Dedifferentiated amniotic fluid mesenchymal stem cell (primary cell): ENCODE data around the gene DMBT1.

Source experiments
- DNase-seq: peaks from one replicate; pipeline ENCODE4 v3.0.0-alpha.2; 2016; ENCODE audit errors: extremely low spot score

The DMBT1 gene

DNA sequence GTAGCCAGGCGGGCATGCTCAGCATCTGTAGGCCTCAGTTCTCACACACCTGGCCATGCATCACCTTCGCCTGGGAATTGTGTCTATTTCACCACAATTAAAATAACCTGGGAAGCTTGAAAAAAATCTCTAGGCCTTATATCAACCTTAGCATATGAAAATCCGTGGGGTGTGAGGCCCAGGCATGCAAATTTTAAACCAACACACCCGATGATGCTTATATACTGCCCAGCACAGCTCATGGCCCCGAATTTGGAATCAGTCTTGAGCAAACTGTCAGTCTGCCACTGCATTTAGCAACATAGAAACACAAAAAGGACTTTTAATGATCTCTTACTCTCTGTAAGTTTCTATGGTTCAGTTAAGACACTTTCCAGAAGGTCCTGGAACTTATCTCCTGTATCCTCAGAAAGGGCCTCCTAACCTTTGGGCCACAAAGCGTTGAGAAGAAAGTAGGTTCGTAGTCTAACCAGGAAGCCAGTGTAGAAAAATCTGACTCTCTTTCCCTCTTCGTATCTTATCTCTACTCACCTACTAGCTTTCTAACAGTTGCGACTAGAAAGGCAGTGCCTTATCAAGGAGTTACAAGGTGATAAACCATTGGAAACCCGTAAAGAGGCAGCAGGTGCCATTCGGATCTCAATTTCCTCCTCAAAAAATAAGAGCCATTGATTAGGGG lies 12.0 kb upstream of the DMBT1 start:
- DNase-seq = no peak

- no peak for DNase-seq
Observed at GRCh38 chr10:122549636-122550035, 10.9 kb upstream of the DMBT1 start.

- DNase-seq = no peak
Observed at GRCh38 chr10:122550427-122550826, 10.1 kb upstream of the DMBT1 start.

DNA sequence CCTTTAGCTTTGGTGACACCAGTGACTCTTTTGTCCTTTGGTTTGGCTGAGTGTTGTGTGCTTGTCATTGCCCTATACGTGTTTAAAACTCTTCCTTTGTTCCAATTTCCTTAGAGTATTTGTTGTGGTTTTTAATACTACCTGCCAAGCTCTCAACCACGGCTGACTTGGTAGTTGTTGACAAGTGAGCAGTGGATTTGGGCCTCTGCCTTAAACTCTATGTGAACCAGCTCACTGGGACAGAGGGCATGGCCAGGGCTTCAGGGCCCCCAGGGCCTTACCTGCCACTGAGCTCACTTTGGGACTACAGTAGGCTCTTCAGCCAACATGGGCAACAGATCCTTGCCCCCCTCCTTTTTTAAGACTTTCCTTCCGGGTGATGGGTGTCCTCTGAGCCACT lies 9.6 kb upstream of the DMBT1 start:
- DNase-seq = no peak

DNA sequence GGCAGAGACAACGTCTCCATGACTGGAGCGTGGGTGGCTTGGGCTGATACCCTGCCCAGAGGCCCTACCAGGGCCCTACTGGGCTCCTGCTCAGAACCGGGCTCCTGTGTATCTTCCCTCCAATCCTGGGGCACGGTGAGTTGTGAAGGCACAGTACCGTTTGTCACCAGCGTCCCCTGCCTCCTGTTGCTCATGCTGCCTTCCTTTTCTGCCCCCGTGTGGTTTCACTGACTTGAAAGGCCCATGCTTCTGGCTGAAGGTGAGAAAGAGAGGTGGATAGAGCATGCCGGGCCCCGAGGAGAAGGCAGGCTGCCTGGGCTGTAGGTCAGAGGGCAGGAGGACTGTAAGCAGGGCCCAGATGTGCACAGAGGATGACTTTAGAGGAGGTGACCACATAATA lies 9.1 kb upstream of the DMBT1 start:
- DNase-seq = no peak

DNA sequence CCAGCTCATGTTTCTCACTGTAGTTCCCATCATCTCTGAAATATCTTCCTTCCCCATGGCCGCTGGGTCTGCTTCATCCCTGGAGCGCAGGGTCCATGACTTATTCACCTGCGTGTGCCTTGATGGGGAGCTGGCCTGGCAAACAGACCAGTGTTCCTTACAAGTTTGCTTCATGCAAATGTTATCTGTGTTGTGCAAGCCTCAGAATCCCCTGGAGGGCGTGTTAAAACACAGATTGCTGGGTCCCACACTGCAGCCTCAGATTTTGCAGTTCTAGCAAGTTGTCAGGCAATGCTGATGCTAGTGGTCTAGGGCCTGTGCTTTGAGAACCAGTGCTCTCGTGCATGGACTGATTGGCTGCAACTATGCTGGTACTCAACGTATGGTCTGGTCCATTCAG lies 7.2 kb upstream of the DMBT1 start:
- no peak for DNase-seq

- DNase-seq = no peak
Observed at GRCh38 chr10:122554131-122555036, 6.2 kb upstream of the DMBT1 start.

DNA sequence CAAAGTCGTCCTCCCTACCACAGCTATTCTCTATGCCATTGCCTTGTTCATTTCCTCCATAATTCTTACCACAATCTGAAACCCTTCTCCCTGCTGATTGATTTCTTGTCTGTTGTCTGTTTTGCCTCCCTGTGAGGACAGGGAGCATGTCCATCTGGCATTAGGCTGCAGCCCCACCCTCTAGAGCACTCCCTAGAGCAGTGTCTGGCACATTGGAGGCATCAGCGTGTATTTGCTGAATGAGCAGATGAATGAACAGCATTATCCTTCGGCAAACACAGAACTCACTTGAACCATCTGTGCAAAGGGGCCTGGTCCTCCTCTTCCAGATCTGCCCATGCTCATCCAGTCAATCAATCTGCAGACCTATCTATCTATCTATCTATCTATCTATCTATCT lies 5.1 kb upstream of the DMBT1 start:
- DNase-seq = no peak

- no peak for DNase-seq
Observed at GRCh38 chr10:122557516-122557915, 3.0 kb upstream of the DMBT1 start.

DNA sequence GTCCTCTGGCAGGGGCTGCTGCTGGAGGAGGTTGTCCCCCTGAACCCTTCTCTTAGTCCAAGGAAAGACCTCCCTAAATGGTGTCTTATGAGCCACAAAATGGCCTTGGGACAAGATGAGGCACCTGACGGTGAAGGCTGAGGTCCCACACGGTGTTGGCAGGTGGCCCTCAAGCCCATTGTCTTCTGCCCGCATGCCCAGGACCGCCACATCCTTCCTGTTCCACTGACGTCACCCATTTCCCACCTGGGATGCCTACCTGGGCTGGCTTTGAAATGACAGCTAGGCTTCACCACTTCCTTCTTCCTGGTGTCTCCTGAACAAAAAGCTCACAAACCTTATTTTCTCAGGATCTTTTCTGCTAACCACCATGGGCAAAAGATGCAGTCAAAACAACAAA lies 2.1 kb upstream of the DMBT1 start:
- no peak for DNase-seq

GRCh38 chr10:122559228-122559627 lies 1.3 kb upstream of the DMBT1 start:
- no peak for DNase-seq

DNA sequence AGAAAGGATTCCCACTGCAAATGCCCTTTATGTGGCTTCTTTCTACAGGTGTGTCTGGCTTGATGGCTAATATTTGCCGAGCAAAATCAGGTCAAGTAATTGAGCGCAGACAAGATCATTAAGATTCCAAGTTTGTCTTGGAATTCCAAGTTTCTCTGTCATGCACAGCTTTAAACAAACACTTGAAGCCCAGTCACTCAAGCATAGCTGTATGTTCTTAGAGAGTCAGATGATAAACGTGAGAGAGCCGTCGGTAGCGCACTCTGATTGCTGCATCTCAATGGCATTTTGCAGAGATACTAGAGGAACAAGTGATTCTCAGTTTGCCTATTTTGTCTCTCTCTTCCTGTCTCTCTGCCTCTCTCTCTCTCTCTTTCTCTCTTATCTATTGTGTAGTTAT lies 658 bp downstream of the DMBT1 start:
- DNase-seq = no peak

- no peak for DNase-seq
Observed at GRCh38 chr10:122561792-122562191, 1.2 kb downstream of the DMBT1 start.

DNA sequence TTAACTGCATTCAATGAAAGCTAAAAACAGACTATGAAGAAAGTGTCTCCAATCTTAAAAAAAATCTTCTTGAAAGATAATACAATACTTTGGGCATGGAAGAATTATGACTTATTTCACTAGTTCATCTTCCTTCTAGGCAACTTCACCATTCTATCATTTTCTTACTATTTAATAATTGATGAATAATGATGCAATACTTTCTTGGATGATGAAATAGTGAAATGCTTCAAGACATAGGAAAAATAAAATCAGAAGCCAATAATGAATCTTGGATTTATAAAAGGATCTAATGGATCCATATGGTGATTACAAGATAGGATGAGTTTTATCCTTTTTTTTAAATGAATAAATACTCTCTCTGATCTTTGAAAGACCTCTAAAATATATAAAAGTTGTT lies 4.4 kb downstream of the DMBT1 start:
- no peak for DNase-seq

DNA sequence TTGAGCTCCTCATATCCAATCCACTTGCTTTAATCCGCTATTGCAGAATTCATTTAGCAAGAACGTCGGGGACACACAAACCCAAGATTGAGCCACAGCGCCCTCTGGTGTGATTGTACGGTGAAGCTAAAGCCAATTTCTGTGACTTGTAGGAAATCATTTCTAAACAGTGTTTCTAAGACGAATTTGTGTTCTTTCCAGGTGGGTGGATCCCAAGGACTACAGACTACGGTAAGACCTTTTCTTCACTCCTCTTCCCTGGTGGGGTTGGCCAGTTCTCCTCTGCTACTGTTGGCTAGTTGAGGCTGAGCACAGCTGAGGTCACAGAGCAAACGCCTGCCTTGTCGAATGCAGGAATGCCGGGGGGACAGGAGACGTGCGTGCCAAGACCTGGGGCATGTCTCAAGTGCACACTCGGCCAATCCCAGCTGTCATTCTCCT lies 5.2 kb downstream of the DMBT1 start:
- peak; percentile 90 for DNase-seq

- DNase-seq = no peak
Observed at GRCh38 chr10:122566632-122567031, 6.1 kb downstream of the DMBT1 start.

GRCh38 chr10:122567056-122567660 lies 6.6 kb downstream of the DMBT1 start:
- DNase-seq = no peak

GRCh38 chr10:122568551-122568950 lies 8.0 kb downstream of the DMBT1 start:
- no peak for DNase-seq

DNA sequence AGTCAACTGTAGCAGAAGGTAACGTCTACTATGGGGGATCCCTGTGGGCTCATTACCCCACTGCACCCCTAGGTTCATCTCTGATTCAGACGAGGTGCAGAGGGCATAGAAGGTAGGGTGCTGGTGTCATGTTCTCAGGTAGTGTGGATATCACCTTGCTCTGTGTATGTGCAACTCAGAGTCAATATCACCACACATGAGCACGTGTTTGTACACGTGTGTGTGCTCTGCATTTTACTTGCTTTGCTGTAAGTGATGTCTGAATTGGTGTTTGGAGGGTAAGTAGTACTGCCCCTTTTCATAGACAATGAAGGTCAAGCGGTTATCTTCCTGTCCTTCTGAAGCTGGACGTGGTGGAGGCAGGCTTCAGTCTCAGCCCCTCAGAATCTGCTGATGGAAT lies 10.4 kb downstream of the DMBT1 start:
- DNase-seq = no peak

GRCh38 chr10:122571892-122572291 lies 11.3 kb downstream of the DMBT1 start:
- no peak for DNase-seq

- DNase-seq = no peak
Observed at GRCh38 chr10:122575776-122576175, 15.2 kb downstream of the DMBT1 start.

- no peak for DNase-seq
Observed at GRCh38 chr10:122576291-122576690, 15.7 kb downstream of the DMBT1 start.
